Measurements from ENCODE around the gene BPIFB6. TPM values are rescaled to one million over a fixed set of nuclear protein-coding genes. Genes with fewer than 3 reads are reported as not detected.

The BPIFB6 gene
- polyA plus RNA-seq, 1 of the 3 experiments (the other 2 are of a cell fraction), result not detected

DNA sequence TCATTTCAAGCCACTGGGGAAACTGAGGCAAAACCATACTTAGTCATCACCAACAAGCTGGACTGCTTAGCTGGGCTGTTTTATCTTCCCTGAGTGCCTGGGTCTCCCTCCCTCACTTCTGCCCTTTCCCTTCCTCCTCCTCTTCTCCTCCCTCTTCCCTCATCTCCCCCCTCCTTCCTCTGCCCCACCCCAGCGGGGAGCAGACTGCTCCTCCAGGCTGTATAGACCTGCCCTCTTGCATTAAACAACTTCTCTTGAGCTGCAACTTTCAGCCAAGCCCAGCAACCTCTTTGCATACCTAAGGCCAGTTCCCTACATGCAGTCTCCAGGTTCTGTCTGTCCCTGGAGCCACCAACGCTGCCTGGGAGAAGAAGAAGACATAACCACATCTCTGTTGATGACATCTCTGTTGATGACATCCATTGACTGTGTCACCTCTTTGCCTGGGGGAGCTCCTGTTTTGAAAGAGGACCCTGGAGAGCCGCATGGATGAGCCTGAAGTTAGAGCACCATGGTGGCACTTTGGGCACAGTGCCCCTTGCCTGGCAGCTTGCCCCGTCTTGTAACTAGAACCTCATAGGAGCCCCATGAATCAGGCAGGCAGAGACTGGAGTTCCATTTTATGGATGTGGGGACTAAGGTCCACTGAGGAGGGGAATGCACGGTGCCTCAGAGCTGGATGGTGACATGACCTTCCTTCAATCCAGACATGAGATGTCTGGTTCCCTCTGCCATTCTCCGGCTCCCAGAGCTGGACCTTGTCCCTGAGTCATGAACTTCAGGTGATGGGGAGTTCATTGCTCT lies 7.8 kb upstream of the BPIFB6 start:
- Histone ChIP-seq H3K9ac (no peak overlapping the region), H3K4me2 (no peak overlapping the region), H2AFZ (ENCODE audit: low read depth) (no peak overlapping the region), H3F3A (replicated peaks; ENCODE audit: insufficient read depth) (no peaks in the 10 kb centered on the region), H3K79me2 (ENCODE audit: insufficient read depth) (no peaks in the 10 kb centered on the region), H4K20me1 (ENCODE audit: insufficient read depth) (no peaks in the 10 kb centered on the region), H3K9me3 (no peaks in the 10 kb centered on the region), H3K36me3 (replicated peaks in 1 of 2; ENCODE audit: control insufficient read depth in 1 of 2, insufficient read depth in 2 of 2, low read length in 1 of 2) (no peaks in the 10 kb centered on the region), H3K27me3 (ENCODE audit: insufficient read depth) (peaks cover 10% of the 10 kb centered on the region; the same call in 1 of the 2 replicates), H3K4me1 (ENCODE audit: control insufficient read depth in 1 of 2, insufficient read depth in 2 of 2, low read depth in 1 of 2, low read length in 1 of 2) (no peaks in the 10 kb centered on the region), H3K9me2 (no peaks in the 10 kb centered on the region), H3K4me3 (ENCODE audit: low read depth in 2 of 2, low read length in 1 of 2) (no peak overlapping the region), H3K27ac (ENCODE audit: low read depth in 2 of 2, low read length in 1 of 2) (no peak overlapping the region)
- CTCF ChIA-PET, result interaction anchor here (1.4 kb wide), 1 partner anchor 10 kb away, joined by 3 read pairs; no protein-coding TSS in a partner anchor
- WGBS (ENCODE audit: low lambda C conversion rate), result 2% methylated on average over 6 of the region's 6 CpGs
- POLR2A ChIA-PET, result no interaction called here
- TF ChIP-seq YY1 (IDR thresholded peaks at IDR 0.05; ENCODE audit: low read depth) (no peak), GATA2 (CRISPR knock-in tag; IDR thresholded peaks at IDR 0.05) (no peak), JUND (IDR thresholded peaks at IDR 0.05) (no peak)
- DNase-seq, result no peak

DNA sequence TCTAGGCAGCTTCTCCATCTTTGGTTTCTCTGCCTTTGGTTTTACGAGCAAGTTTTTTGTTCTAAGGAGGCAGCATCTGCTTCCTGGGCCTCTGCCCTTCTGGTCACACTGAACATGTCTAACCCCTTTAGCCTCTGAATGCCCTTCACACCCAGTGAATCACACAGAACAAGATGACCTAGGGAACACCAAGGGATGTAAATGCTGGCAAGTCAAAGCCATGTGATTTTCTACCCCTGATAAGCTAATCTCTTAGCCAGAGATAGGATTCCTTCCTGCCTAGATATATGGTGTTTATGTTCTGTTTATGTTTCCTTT lies 7.2 kb upstream of the BPIFB6 start:
- ChIA-PET POLR2A (no interaction called here), CTCF (interaction anchor here (1.4 kb wide), 1 partner anchor 10 kb away, joined by 3 read pairs; no protein-coding TSS in a partner anchor)
- H3K9me3 ChIP-seq, result no peaks in the 10 kb centered on the region
- H3K36me3 ChIP-seq (replicated peaks in 1 of 2; ENCODE audit: control insufficient read depth in 1 of 2, insufficient read depth in 2 of 2, low read length in 1 of 2), result no peaks in the 10 kb centered on the region
- H3K4me3 ChIP-seq (ENCODE audit: low read depth in 2 of 2, low read length in 1 of 2), result no peak overlapping the region
- H4K20me1 ChIP-seq (ENCODE audit: insufficient read depth), result no peaks in the 10 kb centered on the region
- DNase-seq, result no peak
- 0% methylated on average over 1 of the region's 1 CpG for WGBS (ENCODE audit: low lambda C conversion rate)
- H3K4me2 ChIP-seq, result no peak overlapping the region
- H2AFZ ChIP-seq (ENCODE audit: low read depth), result no peak overlapping the region
- H3K9ac ChIP-seq, result no peak overlapping the region
- no peak overlapping the region for H3K27ac ChIP-seq (ENCODE audit: low read depth in 2 of 2, low read length in 1 of 2)
- TF ChIP-seq, protein P1, sequence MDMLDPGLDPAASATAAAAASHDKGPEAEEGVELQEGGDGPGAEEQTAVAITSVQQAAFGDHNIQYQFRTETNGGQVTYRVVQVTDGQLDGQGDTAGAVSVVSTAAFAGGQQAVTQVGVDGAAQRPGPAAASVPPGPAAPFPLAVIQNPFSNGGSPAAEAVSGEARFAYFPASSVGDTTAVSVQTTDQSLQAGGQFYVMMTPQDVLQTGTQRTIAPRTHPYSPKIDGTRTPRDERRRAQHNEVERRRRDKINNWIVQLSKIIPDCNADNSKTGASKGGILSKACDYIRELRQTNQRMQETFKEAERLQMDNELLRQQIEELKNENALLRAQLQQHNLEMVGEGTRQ (IDR thresholded peaks at IDR 0.05; ENCODE audit: borderline replicate concordance, low read depth, low read length), result no peak
- no peak for TF ChIP-seq ELF1 (IDR thresholded peaks at IDR 0.05)
- no peak for TF ChIP-seq MXI1 (IDR thresholded peaks at IDR 0.05; ENCODE audit: low read depth, low read length)
- TF ChIP-seq NRF1 (IDR thresholded peaks at IDR 0.05; ENCODE audit: low read depth, low read length), result no peak
- TF ChIP-seq FOXJ3 (CRISPR knock-in tag; IDR thresholded peaks at IDR 0.05), result no peak
- no peak for TF ChIP-seq GABPA (IDR thresholded peaks at IDR 0.05; ENCODE audit: low read depth)
- TF ChIP-seq TCF12 (IDR thresholded peaks at IDR 0.05), result no peak
- TF ChIP-seq GATA2 (CRISPR knock-in tag; IDR thresholded peaks at IDR 0.05), result no peak
- no peak for TF ChIP-seq TEAD4 (IDR thresholded peaks at IDR 0.05; ENCODE audit: borderline replicate concordance, insufficient read depth)
- TF ChIP-seq RCOR1 (IDR thresholded peaks at IDR 0.05; ENCODE audit: low read length), result no peak
- no peaks in the 10 kb centered on the region for H3K79me2 ChIP-seq (ENCODE audit: insufficient read depth)
- no peaks in the 10 kb centered on the region for H3K4me1 ChIP-seq (ENCODE audit: control insufficient read depth in 1 of 2, insufficient read depth in 2 of 2, low read depth in 1 of 2, low read length in 1 of 2)
- no peaks in the 10 kb centered on the region for H3F3A ChIP-seq (replicated peaks; ENCODE audit: insufficient read depth)
- H3K9me2 ChIP-seq, result no peaks in the 10 kb centered on the region
- peaks cover 10% of the 10 kb centered on the region; the same call in 1 of the 2 replicates for H3K27me3 ChIP-seq (ENCODE audit: insufficient read depth)

Measured in SK-N-SH (cell line).